Testis (tissue), 2 donors: ENCODE results near the gene PPP1R14C.

Experiments
- POLR2A ChIP-seq: fragments of 450-650 bp; IDR thresholded peaks from one replicate; pipeline ENCODE4 v1.6.1; 2017; ENCODE audit warnings: antibody characterized with exemption, mild to moderate bottlenecking, moderate library complexity
- TF ChIP-seq, protein P1 (sequence below), 3 experiments: fragments of 450-650 bp in 2 of 3; fragments of 200-600 bp in 1 of 3; sonication (generic) in 1 of 3; IDR thresholded peaks; one replicate each; pipeline ENCODE4 v1.5.1; 2016 to 2019; ENCODE audit warnings: antibody characterized with exemption in 3 of 3, mild to moderate bottlenecking in 2 of 3, moderate library complexity in 1 of 3

DNA sequence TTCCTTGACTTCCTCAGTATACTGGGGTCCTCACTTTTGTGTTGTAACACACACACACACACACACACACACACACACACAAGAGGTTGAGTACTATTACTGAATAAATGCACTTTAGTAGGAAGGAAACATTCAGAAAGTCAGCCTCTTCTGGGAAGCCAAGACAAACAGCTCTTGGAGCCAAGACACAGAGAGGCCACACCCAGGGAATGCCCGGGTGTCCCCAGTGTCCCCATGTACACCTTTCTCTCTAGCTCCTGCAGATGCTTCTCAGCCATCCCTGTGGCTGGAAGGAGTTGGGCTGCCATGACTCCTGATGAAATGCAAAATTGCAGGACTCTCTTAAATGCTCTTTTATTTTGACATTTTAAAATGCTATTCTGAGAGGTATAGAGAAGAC, 70.5 kb downstream of the PPP1R14C start:
- TF ChIP-seq, protein P1, sequence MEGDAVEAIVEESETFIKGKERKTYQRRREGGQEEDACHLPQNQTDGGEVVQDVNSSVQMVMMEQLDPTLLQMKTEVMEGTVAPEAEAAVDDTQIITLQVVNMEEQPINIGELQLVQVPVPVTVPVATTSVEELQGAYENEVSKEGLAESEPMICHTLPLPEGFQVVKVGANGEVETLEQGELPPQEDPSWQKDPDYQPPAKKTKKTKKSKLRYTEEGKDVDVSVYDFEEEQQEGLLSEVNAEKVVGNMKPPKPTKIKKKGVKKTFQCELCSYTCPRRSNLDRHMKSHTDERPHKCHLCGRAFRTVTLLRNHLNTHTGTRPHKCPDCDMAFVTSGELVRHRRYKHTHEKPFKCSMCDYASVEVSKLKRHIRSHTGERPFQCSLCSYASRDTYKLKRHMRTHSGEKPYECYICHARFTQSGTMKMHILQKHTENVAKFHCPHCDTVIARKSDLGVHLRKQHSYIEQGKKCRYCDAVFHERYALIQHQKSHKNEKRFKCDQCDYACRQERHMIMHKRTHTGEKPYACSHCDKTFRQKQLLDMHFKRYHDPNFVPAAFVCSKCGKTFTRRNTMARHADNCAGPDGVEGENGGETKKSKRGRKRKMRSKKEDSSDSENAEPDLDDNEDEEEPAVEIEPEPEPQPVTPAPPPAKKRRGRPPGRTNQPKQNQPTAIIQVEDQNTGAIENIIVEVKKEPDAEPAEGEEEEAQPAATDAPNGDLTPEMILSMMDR (IDR thresholded peaks at IDR 0.05): no peak
- no peak for TF ChIP-seq POLR2A
